Measurements from ENCODE around the gene CRTAC1. TPM values are rescaled to one million over a fixed set of nuclear protein-coding genes. Genes with fewer than 3 reads are reported as not detected.

CRTAC1 gene
- total and polyA plus RNA-seq, 12 donors, result 0.09 to 1.4 (median 0.48) TPM; not detected in 4

- Histone ChIP-seq H3K27me3 (no peaks in the 10 kb centered on the region), H3K36me3 (replicated peaks in 1 of 2) (no peaks in the 10 kb centered on the region), H3K27ac (no peak overlapping the region), H3K4me1 (replicated peaks in 1 of 2) (no peaks in the 10 kb centered on the region), H3K9me3 (replicated peaks in 1 of 3) (no peaks in the 10 kb centered on the region), H3K4me3 (no peak overlapping the region)
- no peak for DNase-seq
- TF ChIP-seq POLR2A (IDR thresholded peaks at IDR 0.05), result no peak
- TF ChIP-seq CTCF (IDR thresholded peaks at IDR 0.05), result no peak
- 58 to 73% (median 67%) methylated on average over 3 to 4 of the region's 4 CpGs for WGBS, 4 donors
- intact Hi-C loops (cut with DNase I), result no loop called here
These were observed 81.0 kb downstream of the CRTAC1 start for GRCh38 chr10:97949462-97949861.

- Histone ChIP-seq H3K36me3 (replicated peaks in 1 of 2) (no peaks in the 10 kb centered on the region), H3K27me3 (no peaks in the 10 kb centered on the region), H3K9me3 (replicated peaks in 1 of 3) (no peaks in the 10 kb centered on the region), H3K4me3 (no peak overlapping the region), H3K27ac (no peak overlapping the region), H3K4me1 (replicated peaks in 1 of 2) (no peaks in the 10 kb centered on the region)
- WGBS, 4 donors, result 59 to 82% (median 72%) methylated on average over 4 of the region's 4 CpGs
- intact Hi-C loops (cut with DNase I), result no loop called here
- TF ChIP-seq CTCF (IDR thresholded peaks at IDR 0.05) (no peak), POLR2A (IDR thresholded peaks at IDR 0.05) (no peak)
- no peak for DNase-seq
These were observed 81.6 kb downstream of the CRTAC1 start for GRCh38 chr10:97948822-97949221.

- Histone ChIP-seq H3K9me3 (replicated peaks in 1 of 3) (no peaks in the 10 kb centered on the region), H3K36me3 (replicated peaks in 1 of 2) (no peaks in the 10 kb centered on the region), H3K4me3 (no peak overlapping the region), H3K27ac (no peak overlapping the region), H3K4me1 (replicated peaks in 1 of 2) (no peaks in the 10 kb centered on the region), H3K27me3 (no peaks in the 10 kb centered on the region)
- intact Hi-C loops (cut with DNase I), result no loop called here
- TF ChIP-seq POLR2A (IDR thresholded peaks at IDR 0.05) (no peak), CTCF (IDR thresholded peaks at IDR 0.05) (no peak)
- no peak for DNase-seq
These were observed 85.6 kb downstream of the CRTAC1 start for GRCh38 chr10:97944772-97945171.

- H3K4me1 ChIP-seq (replicated peaks in 1 of 2), result no peaks in the 10 kb centered on the region
- no peak overlapping the region for H3K27ac ChIP-seq
- DNase-seq, result no peak
- no peaks in the 10 kb centered on the region for H3K36me3 ChIP-seq (replicated peaks in 1 of 2)
- H3K9me3 ChIP-seq (replicated peaks in 1 of 3), result no peaks in the 10 kb centered on the region
- H3K27me3 ChIP-seq, result no peaks in the 10 kb centered on the region
- H3K4me3 ChIP-seq, result no peak overlapping the region
- 46 to 69% (median 55%) methylated on average over 2 of the region's 2 CpGs for WGBS, 4 donors
- intact Hi-C loops (cut with DNase I), result no loop called here
- TF ChIP-seq CTCF (IDR thresholded peaks at IDR 0.05), result no peak
- no peak for TF ChIP-seq POLR2A (IDR thresholded peaks at IDR 0.05)
These were observed 87.1 kb downstream of the CRTAC1 start for GRCh38 chr10:97943294-97943693.
